Ascending aorta (tissue), 2 donors: ENCODE results near the gene TUB. TPM values are rescaled to one million over a fixed set of nuclear protein-coding genes. Genes with fewer than 3 reads are reported as not detected.

Source experiments
- DNase-seq, 2 donors: peaks; one replicate each; pipeline ENCODE4 v3.0.0-alpha.2; 2019; ENCODE audit warnings: low spot score in 2 of 2
- H3K27ac ChIP-seq, 2 donors: fragments of 200-600 bp; sonication (generic); one replicate each; pipeline ENCODE4 v1.5.1; 2016 to 2017; ENCODE audit warnings: mild to moderate bottlenecking in 1 of 2
- H3K27me3 ChIP-seq: fragments of 200-600 bp; sonication (generic); one replicate; pipeline ENCODE4 v1.5.1; 2017
- H3K36me3 ChIP-seq, 2 donors: fragments of 200-600 bp; sonication (generic); one replicate each; pipeline ENCODE4 v1.5.1; 2016
- H3K4me1 ChIP-seq, 2 donors: fragments of 200-600 bp; sonication (generic); one replicate each; pipeline ENCODE4 v1.5.1; 2016 to 2017; ENCODE audit warnings: mild to moderate bottlenecking in 1 of 2
- H3K4me3 ChIP-seq, 2 donors: fragments of 200-600 bp; sonication (generic); one replicate each; pipeline ENCODE4 v1.5.1; 2016 to 2017; ENCODE audit warnings: mild to moderate bottlenecking in 1 of 2
- H3K9me3 ChIP-seq, 2 donors: fragments of 200-600 bp; sonication (generic); one replicate each; pipeline ENCODE4 v1.5.1; 2016
- CTCF ChIP-seq, 3 experiments: fragments of 200-600 bp in 2 of 3; fragments of 450-650 bp in 1 of 3; sonication (generic) in 2 of 3; IDR thresholded peaks; one replicate each; pipeline ENCODE4 v1.5.1; 2016 to 2019; ENCODE audit warnings: antibody characterized with exemption in 3 of 3, mild to moderate bottlenecking in 1 of 3, moderate library complexity in 1 of 3
- intact Hi-C: fragments of 100-400 bp; cut with DNase I; formaldehyde crosslinking; loops from one replicate; pipeline ENCODE4 v1.15.1; 2023
- total RNA-seq: library from RNA; depleted of rRNA; stranded (reverse); fragments of >200 nt; gene quantifications from one replicate; pipeline ENCODE4 v1.1.0, GENCODE V29; 2016

TUB gene
- total RNA-seq, 1 donor from 2014 or later = 12.9 TPM

GRCh38 chr11:8106679-8107078, 25.7 kb downstream of the TUB start:
- H3K9me3 ChIP-seq = no peaks in the 10 kb centered on the region
- no peak overlapping the region for H3K27ac ChIP-seq
- no peak overlapping the region for H3K4me3 ChIP-seq
- no peak for TF ChIP-seq CTCF (IDR thresholded peaks at IDR 0.05)
- intact Hi-C loops = no loop called here
- peaks cover 3 to 46% of the 10 kb centered on the region in 2 donors for H3K36me3 ChIP-seq
- H3K4me1 ChIP-seq = no peaks in the 10 kb centered on the region
- no peak for DNase-seq
- H3K27me3 ChIP-seq = no peaks in the 10 kb centered on the region

- Histone ChIP-seq H3K9me3 (no peaks in the 10 kb centered on the region), H3K4me1 (no peaks in the 10 kb centered on the region), H3K4me3 (no peak overlapping the region), H3K27ac (no peak overlapping the region), H3K36me3 (peaks cover 0 to 39% of the 10 kb centered on the region in 2 donors), H3K27me3 (no peaks in the 10 kb centered on the region)
- intact Hi-C loops = no loop called here
- no peak for TF ChIP-seq CTCF (IDR thresholded peaks at IDR 0.05)
- no peak for DNase-seq
Measured at GRCh38 chr11:8107642-8108041, 26.6 kb downstream of the TUB start.

- intact Hi-C loops = no loop called here
- Histone ChIP-seq H3K9me3 (no peaks in the 10 kb centered on the region), H3K27me3 (no peaks in the 10 kb centered on the region), H3K36me3 (peaks cover 0 to 36% of the 10 kb centered on the region in 2 donors), H3K27ac (no peak overlapping the region), H3K4me1 (no peaks in the 10 kb centered on the region), H3K4me3 (no peak overlapping the region)
- no peak for TF ChIP-seq CTCF (IDR thresholded peaks at IDR 0.05)
- DNase-seq = no peak
Measured at GRCh38 chr11:8108421-8108820, 27.4 kb downstream of the TUB start.

GRCh38 chr11:8109675-8110074, 28.7 kb downstream of the TUB start:
- Histone ChIP-seq H3K4me1 (no peaks in the 10 kb centered on the region), H3K9me3 (peaks cover 0 to 4% of the 10 kb centered on the region in 2 donors), H3K27ac (no peak overlapping the region), H3K27me3 (no peaks in the 10 kb centered on the region), H3K4me3 (no peak overlapping the region), H3K36me3 (peaks cover 0 to 23% of the 10 kb centered on the region in 2 donors)
- intact Hi-C loops = no loop called here
- no peak for TF ChIP-seq CTCF (IDR thresholded peaks at IDR 0.05)
- DNase-seq = no peak

GRCh38 chr11:8110396-8110795, 29.4 kb downstream of the TUB start:
- Histone ChIP-seq H3K4me3 (no peak overlapping the region), H3K27ac (no peak overlapping the region), H3K9me3 (peaks cover 0 to 11% of the 10 kb centered on the region in 2 donors), H3K4me1 (no peaks in the 10 kb centered on the region), H3K27me3 (no peaks in the 10 kb centered on the region), H3K36me3 (peaks cover 0 to 23% of the 10 kb centered on the region in 2 donors)
- intact Hi-C loops = no loop called here
- no peak for TF ChIP-seq CTCF (IDR thresholded peaks at IDR 0.05)
- DNase-seq = no peak

GRCh38 chr11:8111636-8112035, 30.6 kb downstream of the TUB start:
- no peaks in the 10 kb centered on the region for H3K27me3 ChIP-seq
- peaks cover 0 to 11% of the 10 kb centered on the region in 2 donors for H3K36me3 ChIP-seq
- intact Hi-C loops = no loop called here
- DNase-seq = no peak
- peaks cover 0 to 12% of the 10 kb centered on the region in 2 donors for H3K9me3 ChIP-seq
- no peaks in the 10 kb centered on the region for H3K4me1 ChIP-seq
- TF ChIP-seq CTCF (IDR thresholded peaks at IDR 0.05) = no peak
- H3K4me3 ChIP-seq = no peak overlapping the region
- no peak overlapping the region for H3K27ac ChIP-seq
